ENCODE data around the gene CDH7.

The CDH7 gene

DNA sequence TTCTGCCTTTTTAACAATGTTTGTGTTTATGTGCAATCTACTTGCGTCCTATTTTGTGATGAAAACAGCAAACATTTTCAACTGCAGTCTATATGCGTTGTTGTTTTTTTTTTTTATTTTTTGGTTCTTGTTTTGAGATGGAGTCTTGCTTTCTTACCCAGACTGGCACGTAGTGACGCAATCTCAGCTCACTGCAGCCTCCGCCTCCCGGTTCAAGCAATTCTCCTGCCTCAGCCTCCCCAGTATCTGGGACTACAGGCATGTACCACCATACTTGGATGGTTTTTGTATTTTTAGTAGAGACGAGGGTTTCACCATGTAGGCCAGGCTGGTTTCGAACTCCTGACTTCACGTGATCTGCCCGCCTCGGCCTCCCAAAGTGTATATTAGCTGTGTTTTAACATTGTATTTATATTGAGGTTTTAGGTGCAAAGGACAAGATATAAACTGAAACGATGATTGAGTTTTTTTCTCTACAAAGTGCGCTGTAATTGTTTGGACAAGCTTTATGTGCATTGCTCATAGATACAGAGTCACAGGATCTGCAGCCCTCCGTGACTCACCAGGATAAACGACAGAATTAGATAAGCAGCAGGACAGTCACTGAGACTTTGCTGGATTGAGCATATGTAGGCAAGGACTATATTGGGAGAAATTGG, 17.4 kb downstream of the CDH7 start:
- no peak for DNase-seq (ENCODE audit: low spot score)

DNA sequence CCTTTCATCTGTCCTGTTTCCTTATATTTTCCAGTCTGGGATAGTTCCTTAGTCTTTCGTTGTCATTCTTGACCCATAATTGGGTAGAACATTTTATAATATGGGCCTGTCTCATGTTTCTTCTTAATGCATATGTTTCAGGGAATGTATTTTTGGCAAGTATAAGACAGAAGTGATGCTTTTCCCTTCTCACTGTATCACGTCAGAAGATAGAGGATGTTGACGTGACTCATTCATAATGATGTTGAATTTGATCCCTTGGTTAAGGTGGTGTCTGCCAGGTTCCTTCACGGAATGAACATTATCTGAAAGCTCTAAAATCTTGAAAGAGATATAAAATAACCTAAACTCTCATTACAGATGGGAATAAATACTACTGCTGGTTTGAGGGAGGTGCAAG, 18.8 kb downstream of the CDH7 start:
- DNase-seq (ENCODE audit: low spot score) = no peak

DNA sequence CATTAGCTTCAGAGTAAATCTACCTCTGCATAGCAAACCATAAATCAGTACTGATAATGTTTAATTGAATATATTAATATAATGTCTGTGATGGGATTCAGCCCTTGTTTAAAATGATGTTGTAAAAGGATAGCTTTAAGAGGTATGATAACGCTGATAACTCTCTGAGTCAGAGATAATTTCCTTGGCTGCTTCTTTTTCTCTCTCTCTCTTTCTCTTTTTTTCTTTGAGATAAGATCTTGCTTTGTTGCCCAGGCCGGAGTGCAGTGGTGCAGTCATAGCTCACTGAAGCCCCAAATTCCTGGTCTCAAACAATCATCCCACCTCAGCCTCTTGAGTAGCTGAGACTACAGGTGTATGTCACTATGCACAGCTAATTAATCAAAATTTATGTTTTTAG, 35.7 kb downstream of the CDH7 start:
- no peak for DNase-seq (ENCODE audit: low spot score)

DNA sequence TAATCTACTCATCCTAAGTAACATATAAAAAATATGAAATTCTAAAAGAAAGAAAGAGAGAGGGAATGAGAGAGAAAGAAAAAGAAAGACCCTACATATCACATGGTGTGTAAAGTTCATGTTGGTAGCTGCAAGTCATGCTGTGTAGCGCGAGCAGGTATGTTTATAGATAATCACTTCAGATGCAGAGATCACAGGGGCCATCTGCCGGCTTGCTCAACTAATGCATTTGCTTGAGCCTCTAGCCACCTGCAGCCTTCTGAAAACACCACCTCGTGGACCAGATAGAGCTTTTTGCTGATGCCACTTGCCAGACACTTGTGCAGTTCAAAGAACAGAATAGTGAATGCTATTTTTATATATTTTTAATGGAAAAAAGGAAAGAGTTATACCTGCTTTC, 37.6 kb downstream of the CDH7 start:
- DNase-seq (ENCODE audit: low spot score) = peak; percentile 1

DNA sequence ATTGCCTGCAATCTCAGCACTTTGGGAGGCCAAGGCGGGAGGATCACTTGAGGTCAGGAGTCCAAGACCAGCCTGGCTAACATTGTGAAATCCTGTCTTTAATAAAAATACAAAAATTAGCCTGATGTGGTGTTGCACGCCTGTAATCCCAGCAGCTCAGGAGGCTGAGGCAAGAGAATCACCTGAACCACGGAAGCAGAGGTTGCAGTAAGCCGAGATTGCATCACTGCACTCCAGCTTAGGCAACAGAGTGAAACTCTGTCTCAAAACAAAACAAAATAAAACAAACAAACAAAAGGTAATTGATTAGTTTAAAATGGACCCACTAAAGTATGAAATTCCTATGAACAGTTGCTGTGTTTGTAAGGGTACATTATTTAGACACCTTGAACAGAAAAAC, 39.8 kb downstream of the CDH7 start:
- no peak for DNase-seq (ENCODE audit: low spot score)

DNA sequence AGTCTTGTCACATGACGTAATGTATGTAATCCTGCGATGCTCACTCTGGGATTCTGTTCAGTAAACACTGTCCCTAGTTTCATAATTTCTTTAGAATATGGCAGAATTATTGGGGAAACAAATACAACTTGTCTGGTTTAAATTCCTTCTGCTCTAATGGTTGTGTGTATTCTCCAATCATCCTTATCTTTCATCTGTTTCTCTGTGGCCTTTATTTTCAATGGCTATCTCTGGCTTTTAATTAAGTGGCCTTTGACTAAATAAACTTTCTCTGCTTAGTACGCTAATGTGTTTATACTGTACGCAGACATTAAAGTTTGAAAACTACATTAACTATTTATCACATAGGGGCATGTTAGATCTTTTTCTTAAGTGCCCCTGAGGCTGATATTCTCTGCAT, 40.9 kb downstream of the CDH7 start:
- no peak for DNase-seq (ENCODE audit: low spot score)

DNA sequence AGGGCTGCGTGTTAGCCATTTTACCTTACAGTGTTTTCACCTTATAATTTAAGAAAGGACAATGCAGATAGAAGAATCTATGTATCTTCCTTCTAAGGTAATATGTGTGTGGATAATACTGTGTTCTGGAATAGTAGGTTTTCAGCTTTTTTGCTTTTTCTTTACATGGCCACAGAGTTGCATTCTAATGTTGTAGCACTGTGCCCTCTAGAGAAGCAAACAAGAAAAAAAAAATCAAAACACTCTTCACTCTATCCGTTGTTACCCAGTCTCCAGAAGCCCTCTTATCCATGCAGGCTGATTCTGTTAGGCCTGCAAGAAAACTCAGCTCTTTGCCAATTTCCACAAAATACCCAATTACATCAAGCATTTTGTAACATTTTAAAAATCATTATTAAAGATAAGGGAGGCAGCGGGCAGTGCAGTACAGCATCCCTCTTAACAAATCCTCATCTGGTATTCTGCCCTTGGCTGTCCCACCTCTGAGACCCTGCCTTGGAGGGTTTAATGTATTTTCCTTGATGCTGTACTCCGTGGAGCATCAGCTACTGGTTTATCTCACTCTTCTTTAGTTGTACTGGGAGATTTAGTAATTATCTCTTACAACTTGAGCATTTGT, 41.8 kb downstream of the CDH7 start:
- DNase-seq (ENCODE audit: low spot score) = no peak

DNA sequence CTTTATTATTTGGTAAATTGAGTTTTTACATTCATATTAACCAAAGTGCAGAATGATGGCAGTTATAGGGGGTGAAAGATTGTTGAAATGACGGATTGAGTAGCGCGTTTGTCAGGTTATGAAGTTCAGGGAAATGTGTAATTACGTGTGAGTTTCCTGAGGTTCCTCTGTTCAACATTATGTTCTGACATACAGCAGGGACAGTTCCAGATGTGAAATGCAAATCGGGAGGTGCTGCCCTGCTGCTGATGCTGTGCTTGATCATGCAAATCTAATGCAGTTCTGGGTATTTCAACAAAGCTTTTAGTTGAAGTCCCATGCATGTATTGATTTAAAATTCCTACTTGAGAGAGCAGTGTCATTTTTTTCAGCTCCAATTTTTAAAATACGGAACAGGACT, 57.9 kb downstream of the CDH7 start:
- DNase-seq (ENCODE audit: low spot score) = no peak

DNA sequence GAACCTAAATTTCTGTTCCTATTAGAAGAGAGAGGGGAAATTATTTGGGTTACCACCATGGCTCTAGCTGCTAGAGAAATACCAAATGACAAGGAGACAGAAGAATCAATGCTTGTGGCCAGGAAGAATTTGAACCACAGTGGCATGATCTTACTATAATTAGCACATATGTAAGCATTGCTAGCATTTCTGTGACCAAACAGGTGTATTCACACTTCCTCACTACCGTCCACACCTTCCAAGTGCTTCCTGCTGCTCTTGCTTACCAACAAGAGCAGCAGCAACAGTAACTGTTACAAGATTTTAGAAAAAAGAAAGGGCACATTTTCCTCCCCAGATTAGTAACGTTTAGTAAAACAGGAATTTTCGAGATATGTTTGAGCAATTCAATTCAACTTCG, 60.5 kb downstream of the CDH7 start:
- DNase-seq (ENCODE audit: low spot score) = no peak

DNA sequence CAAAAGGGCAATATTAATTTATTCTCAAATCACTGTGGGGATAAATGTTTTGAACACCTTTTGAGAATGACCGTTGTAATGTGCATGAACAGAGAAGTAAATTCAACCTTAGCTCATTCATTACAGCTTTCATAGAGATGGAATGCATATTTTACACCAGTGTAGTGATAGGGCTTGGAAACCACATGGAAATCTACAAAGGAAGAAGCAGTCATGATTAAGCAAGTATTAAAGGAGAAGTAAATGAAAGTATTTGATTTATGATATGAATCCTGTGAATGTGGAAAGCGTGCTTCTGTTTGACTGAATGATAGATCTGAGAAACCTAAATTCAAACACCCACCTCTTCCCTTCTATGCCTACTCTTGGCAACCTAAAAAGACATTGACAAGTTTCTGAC, 64.7 kb downstream of the CDH7 start:
- no peak for DNase-seq (ENCODE audit: low spot score)

DNA sequence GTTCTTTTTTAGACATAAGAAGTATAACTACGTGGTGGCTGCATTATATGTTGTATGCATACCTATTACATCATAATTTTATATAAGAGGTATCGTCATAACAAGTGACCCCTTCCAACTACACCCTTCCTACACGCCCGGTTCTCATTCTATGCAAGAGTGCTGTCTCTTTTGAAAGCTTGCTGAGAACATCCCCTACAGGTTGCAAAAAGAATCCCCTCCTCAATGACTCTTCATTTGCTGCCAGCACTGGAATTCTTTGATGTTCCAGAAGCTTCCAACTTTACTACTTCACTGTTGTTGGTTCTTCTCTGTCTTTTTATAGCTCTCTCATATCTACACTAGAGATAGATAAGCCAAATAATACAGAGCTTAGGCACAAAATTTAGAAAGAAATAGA, 66.4 kb downstream of the CDH7 start:
- no peak for DNase-seq (ENCODE audit: low spot score)

DNA sequence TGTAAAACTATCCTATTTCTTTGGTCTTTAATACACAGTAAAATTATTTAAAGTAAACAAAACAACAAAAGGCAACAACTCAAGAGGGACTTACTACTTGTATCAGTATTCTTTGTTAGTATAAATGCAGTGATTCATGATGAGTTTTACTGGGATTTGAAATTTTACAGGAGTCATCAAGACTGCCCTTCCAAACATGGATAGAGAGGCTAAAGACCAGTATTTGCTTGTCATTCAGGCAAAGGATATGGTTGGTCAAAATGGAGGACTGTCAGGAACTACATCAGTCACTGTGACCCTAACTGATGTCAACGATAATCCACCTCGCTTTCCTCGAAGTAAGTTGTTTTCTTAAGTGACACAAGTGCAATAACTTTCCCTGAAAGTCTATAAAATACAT, 71.1 kb downstream of the CDH7 start:
- no peak for DNase-seq (ENCODE audit: low spot score)

DNA sequence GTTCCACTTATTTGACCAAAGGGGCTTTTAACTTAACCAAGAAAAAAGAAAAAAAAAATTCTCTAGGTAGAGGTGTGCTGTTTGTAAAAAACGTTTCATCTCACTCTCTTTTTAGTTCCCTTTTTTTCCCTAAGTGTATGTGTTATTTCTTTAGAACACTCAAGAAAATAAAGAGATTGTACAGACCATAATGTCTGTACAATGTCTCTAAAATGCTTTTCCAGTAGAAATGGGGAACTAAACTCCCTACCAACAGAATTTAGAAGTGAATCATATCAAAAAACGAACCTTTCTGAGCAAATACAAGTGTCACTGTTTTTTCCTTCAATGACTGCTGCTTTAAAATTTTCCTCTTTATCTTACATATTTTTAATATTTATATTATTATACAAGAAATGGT, 72.0 kb downstream of the CDH7 start:
- DNase-seq (ENCODE audit: low spot score) = no peak

DNA sequence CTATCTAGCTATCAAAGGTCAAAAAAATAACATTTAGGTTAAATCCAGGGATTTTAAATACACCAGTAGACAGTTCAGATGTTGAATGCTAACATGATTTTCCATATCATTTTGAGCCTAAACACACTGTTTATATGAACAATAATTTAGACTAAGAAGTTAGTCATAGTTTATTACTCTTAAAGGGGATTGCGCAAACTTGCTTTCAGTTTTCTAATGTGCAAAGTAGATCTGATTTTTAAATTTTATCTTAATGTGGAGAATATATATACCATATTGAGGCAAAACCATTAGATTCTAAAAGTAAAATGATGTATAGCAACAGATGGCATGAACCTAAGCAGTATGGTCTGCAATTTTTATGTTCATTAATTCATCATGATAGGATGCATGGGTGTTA, 76.6 kb downstream of the CDH7 start:
- no peak for DNase-seq (ENCODE audit: low spot score)

DNA sequence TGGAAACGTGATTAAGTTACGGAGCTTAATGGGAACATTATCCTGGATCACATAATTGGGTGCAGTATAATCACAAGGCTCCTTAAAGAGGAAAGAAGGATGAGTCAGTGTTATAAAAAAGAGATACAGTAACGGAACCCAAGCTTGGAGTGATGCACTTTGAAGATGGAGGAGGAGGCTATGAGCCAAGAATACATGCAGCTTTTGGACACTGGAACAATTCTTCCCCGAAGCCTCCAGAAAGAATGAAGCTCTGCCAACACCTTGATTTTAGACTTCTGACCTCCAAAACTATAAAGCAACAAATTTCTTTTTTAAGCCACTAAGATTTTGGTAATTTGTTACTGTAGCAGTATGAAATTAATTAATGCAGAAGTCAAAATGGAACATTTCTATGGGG, 85.1 kb downstream of the CDH7 start:
- DNase-seq (ENCODE audit: low spot score) = no peak

DNA sequence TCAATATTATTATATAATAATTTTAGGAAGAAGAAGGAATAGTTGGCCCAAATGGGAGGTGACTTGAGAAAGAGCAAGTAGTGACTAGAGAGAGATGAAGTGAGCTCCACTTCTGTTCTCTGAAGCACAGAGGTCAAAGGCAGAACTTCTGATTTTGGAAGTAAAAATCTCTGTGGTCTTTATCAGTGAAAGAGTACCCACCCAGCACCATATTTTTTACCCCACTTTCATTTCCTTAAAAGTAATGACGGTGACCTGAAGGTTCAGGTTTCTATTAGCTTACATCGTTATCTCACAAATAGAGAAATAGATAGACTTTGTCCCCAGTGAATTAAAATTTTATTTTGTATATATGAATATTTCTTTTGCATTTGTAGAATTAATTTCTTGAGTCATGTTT, 95.3 kb downstream of the CDH7 start:
- DNase-seq (ENCODE audit: low spot score) = no peak

DNA sequence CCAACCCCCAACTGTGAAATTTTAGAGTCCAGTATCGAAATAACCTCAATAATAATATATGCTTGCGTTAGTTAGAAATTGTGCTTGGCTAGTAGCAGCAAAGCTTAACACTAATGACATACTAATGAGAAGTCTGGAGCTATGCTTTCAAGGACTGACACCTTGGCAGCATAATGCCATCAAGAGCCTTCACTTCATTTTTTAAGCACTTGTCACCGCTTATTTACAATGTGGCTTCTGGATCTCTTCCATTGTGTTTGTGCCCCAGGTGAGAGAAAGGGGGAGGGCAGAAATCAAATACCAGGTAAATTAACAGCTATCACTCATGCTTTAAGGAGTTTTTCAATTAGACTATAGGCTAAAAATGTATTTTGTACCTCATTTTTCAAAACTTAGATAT, 101.5 kb downstream of the CDH7 start:
- no peak for DNase-seq (ENCODE audit: low spot score)

DNA sequence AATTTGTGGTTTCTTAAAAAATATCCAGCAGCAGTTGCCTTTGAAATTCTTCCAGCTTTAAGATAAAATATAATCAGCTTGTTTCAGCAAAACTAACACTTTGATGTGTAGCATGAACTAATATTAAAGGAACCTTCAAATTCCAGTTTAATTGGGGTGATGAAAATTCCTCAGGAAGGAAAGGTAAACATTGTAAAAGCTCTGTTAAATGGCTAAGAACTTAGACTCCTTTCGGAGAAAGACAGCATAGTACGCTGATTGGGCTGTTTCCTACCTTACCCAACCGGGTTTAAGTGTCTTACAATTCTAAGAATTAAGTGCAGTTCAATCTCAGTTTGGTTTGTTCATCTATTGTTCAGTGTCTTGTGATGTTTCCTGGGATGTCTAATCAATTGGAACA, 108.3 kb downstream of the CDH7 start:
- DNase-seq (ENCODE audit: low spot score) = no peak

DNA sequence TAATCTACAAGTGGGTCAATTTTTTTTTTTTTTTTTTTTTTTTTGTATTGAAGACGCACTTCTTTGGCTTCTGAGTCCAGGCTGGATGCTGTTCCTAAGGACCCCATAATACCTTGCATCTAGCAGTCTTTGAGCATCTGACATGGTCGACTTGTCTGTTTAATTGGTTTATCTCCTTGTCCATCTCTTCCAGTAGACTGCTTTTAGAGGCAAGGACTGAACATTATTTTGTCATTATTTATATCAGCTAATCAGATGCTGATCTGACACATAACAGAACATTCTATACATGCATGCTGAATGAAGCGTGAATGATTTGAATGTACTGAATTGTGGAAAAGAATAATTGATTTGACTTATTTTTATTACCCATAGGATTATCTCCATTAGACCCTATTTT, 118.7 kb downstream of the CDH7 start:
- no peak for DNase-seq (ENCODE audit: low spot score)

DNA sequence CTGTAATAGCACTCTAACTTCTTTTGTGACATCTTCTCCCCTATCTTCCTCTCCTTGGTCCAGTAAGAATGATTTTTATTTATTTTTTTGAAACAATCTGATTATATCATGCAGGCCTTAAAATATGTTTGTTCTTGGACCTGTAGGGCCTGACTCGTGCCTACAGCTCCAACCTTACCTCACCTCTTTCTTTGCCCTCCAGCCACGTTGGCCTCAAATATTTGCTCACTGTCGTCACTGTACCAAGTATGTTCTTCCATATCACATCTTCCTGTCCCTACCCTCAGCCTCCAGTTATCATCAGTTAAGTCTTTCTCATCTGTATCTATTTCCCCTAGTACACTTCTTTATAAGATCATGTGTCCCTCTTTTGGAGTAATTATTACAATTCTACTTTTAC, 125.5 kb downstream of the CDH7 start:
- no peak for DNase-seq (ENCODE audit: low spot score)

DNA sequence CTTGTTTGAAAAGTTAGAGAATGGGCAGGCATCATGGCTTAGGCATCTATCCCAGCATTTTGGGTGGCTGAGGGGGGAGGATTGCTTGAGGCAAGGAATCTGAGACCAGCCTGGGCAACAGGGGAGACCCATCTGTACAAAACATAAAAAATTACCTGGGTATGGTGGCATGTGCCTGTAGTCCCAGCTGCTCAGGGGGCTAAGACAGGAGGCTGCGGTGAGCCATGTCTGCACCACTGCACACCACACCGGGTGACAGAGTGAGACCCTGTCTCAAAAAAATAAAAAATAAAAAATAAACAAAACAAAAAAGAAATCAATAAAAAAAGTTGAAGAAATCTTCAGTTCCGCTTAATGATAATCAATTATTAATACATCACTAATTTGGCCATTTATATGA, 146.5 kb downstream of the CDH7 start:
- DNase-seq (ENCODE audit: low spot score) = no peak

DNA sequence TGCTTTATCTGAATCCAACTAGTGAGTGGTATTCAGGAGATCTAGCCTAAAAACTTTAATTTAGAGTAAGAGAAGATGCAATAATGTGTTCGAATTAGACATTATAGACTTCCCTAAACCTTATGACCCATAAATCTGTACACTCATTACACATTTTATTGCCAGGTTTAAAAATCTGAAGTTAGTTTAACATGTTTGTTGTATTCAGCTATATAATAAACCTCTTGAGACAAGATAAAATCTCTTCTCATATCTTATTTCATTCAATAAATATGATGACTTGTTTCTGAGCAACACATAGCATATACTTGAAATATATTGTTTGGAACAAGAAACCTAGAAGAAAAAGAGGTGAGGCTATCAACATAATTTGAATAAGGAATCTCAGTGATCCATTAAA, 150.7 kb downstream of the CDH7 start:
- DNase-seq (ENCODE audit: low spot score) = no peak

DNA sequence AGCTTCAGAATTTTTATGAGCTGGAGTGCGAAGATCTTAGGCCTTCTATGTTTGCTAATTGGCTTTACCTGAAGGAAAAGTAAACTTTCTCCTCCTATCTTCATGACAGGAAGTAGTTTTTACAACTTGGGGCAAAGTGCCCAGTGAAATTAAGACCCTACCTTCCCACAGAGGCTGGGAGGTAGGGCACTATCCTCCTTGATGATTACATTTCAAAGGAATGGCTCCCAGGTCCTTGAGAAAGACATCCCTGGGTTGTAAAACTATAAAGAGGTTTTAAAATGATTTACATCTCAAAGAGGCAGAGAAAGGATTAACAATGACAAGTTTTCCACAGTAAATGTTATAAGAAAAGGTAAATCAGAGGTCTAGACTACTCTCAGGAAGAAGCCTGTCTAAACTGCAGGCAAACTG, 155.8 kb downstream of the CDH7 start:
- no peak for DNase-seq (ENCODE audit: low spot score)

DNA sequence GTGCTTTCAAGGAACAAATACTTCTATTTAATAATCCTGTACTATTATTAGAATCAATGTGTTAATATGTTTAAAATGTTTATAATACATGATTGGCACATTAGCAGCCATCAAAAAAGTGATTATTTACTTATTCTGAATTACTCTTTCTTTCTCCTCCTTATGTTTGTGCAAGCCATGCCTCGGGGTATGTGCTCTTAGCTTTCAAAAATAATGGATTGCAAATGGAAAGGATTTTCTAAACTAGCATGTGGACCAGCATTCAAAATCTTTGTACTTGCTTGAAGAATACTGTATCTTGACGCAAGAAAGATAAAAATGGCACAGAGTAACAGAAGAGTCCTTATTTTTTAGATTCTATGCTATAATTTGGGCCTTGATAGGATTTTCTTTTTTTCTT, 156.5 kb downstream of the CDH7 start:
- no peak for DNase-seq (ENCODE audit: low spot score)

DNA sequence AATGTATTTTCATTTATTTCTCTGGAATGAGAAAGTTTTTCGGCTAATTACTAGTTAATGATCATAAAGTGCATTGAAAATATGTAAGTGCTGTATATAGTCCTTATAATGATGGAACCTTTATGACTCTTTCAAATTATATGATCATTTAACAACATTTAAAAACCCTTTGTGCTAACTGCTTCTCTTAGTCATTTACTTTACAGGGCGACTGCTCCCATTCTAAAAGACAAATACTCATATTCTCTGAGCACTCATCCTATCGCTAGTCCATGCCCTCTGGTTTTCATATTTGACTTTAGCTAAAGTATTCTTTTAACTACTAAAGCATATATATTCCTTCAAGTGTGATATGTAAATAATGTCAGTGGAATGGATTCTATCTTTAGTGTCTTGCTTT, 168.2 kb downstream of the CDH7 start:
- no peak for DNase-seq (ENCODE audit: low spot score)

Data from HuH-7 (cell line).